ENCODE results near the gene BAHD1. TPM values are rescaled to one million over a fixed set of nuclear protein-coding genes. Genes with fewer than 3 reads are reported as not detected.

BAHD1 gene
- polyA plus RNA-seq, 4 donors, result 18.7 to 27.8 (median 26.1) TPM

Other genes starting within 250 kb of the BAHD1 start
- gene PAK6, start 201.9 kb upstream of the BAHD1 start, polyA plus RNA-seq (ENCODE audit: insufficient read length in 4 of 4), result 1 to 10 TPM; 5.6 to 8.7 (median 6.9) TPM
- gene ANKRD63, start 157.9 kb upstream of the BAHD1 start, polyA plus RNA-seq (ENCODE audit: insufficient read length in 4 of 4), result under 1 TPM in 3 of 4 donors, not detected in 1; 0.11 to 0.56 (median 0.48) TPM
- gene PLCB2, start 133.0 kb upstream of the BAHD1 start, polyA plus RNA-seq (ENCODE audit: insufficient read length in 4 of 4), result 10 to 100 TPM in 3 of 4 donors, 1 to 10 TPM in 1; 6.3 to 13.2 (median 11.7) TPM
- gene INAFM2, start 117.3 kb upstream of the BAHD1 start, polyA plus RNA-seq (ENCODE audit: insufficient read length in 4 of 4), result 10 to 100 TPM; 14.7 to 20.0 (median 17.9) TPM
- 10 to 100 TPM in 1 of 4 donors, 1 to 10 TPM in 3; 4.0 to 14.7 (median 8.0) TPM for gene CCDC9B, start 100.0 kb upstream of the BAHD1 start, polyA plus RNA-seq (ENCODE audit: insufficient read length in 4 of 4)
- gene PHGR1, start 89.9 kb upstream of the BAHD1 start, polyA plus RNA-seq (ENCODE audit: insufficient read length in 4 of 4), result not detected
- 1 to 10 TPM in 1 of 4 donors, under 1 TPM in 3; 0.35 to 1.1 (median 0.64) TPM for gene DISP2, start 82.7 kb upstream of the BAHD1 start, polyA plus RNA-seq (ENCODE audit: insufficient read length in 4 of 4)
- gene KNSTRN, start 58.2 kb upstream of the BAHD1 start, polyA plus RNA-seq (ENCODE audit: insufficient read length in 4 of 4), result 10 to 100 TPM; 28.8 to 38.4 (median 34.7) TPM
- 100 to 1,000 TPM in 1 of 4 donors, 10 to 100 TPM in 3; 57.7 to 102 (median 83.1) TPM for gene IVD, start 35.2 kb upstream of the BAHD1 start, polyA plus RNA-seq (ENCODE audit: insufficient read length in 4 of 4)
- gene CHST14, start 30.0 kb downstream of the BAHD1 start, polyA plus RNA-seq (ENCODE audit: insufficient read length in 4 of 4), result 10 to 100 TPM; 31.5 to 48.4 (median 35.0) TPM
- gene CCDC32, start 124.1 kb downstream of the BAHD1 start, polyA plus RNA-seq (ENCODE audit: insufficient read length in 4 of 4), result 10 to 100 TPM; 22.4 to 28.8 (median 25.7) TPM
- gene RPUSD2, start 128.3 kb downstream of the BAHD1 start, polyA plus RNA-seq (ENCODE audit: insufficient read length in 4 of 4), result 10 to 100 TPM in 3 of 4 donors, 1 to 10 TPM in 1; 9.8 to 14.3 (median 11.8) TPM
- gene KNL1, start 153.3 kb downstream of the BAHD1 start, polyA plus RNA-seq (ENCODE audit: insufficient read length in 4 of 4), result 10 to 100 TPM; 14.6 to 28.5 (median 20.8) TPM

Measured in left renal cortex interstitium (tissue), 4 donors.